Measurements from ENCODE around the gene YAP1. TPM values are rescaled to one million over a fixed set of nuclear protein-coding genes. Genes with fewer than 3 reads are reported as not detected.

Gene YAP1
- total RNA-seq, 2 donors from 2014 or later: 46.2 to 49.1 TPM

DNA sequence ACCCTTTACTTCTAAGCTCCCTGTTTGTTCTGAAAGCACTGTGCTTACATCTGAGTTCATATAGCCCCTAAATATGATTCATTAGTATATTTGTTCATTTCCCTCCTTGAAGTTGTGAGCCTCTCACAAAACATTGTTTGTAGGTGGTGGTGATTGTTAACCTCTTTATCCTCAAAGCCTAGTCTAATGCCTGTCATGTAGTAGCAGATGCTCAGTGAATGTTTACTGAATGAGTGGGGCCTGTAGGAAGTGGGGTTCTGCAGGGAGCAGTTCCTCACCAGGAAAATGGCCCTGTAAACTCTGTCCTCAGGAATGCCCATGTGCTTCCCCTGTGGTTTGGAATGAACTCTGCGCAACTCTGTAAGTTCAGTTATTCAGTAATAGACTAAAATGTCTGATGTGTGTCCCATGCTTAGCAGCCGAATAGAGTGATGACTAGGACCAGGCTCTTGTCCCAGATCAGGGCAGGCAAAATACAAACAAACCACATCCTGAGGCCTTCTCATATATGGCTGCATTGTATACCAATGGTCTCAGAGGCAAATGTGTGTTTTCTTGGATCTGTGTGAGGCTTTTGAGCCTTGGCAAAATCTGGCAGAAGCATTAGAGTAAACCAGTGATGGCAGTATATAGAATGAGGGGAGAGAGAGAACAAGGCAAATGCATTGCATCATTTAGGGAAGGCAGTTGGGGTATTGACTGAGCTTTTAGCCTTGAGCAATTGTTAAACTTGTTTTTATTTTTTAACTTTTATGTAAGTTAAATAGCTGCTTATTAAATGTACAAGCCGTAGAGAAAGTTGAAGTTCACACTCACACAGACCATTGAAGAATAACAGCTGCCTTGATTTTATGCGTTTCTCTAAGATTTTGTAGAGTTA is 115.7 kb downstream of the YAP1 start:
- DNase-seq: no peak
- ATAC-seq: no peak
- intact Hi-C loops (cut with DNase I, micrococcal nuclease): no loop called here

DNA sequence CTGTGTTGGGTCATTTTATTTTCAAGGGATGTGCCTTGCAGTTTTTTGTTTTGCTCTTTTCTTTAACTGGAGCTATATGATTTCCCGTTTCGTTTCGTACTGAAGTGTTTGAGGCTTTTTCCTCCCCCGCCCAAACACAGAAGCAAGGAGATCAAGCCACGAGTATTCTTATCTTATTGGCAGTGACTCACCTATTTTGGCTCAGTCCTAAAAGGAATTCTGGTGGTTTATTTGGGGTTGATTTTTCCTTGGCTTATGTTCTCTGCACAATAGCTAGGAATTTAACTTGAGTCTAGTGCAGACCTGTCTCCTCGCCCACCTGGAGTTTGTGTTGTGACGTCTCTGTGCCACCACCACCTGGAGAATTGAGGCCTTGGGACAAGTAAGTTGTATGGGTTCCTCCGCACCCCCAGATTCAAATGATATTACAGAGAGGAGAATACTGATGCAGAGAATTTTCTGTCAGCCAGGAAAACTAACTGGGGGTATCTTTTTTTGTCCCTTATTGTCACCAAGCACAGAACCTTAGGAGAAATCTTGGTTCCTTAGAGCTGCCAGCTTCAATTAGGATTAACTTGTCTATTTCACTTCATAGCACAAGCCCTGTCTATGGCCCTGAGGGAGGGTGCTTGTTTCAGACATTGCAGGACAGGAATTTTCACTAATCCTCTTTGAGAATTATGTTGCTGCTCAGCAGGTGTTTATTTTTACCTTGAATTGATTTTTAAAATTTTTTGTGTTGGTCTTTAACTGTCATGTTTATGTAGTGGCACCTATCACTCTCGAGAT is 116.6 kb downstream of the YAP1 start:
- ATAC-seq (peak; percentile 47), DNase-seq (no peak)
- intact Hi-C loops (cut with DNase I, micrococcal nuclease): no loop called here

- intact Hi-C loops (cut with DNase I, micrococcal nuclease): no loop called here
- ATAC-seq: peak; percentile 82
- no peak for DNase-seq
Observed at GRCh38 chr11:102229510-102230123, 119.4 kb downstream of the YAP1 start.

- intact Hi-C loops (cut with DNase I, micrococcal nuclease): no loop called here
- DNase-seq (no peak), ATAC-seq (no peak)
Observed at GRCh38 chr11:102230186-102230585, 119.9 kb downstream of the YAP1 start.

DNA sequence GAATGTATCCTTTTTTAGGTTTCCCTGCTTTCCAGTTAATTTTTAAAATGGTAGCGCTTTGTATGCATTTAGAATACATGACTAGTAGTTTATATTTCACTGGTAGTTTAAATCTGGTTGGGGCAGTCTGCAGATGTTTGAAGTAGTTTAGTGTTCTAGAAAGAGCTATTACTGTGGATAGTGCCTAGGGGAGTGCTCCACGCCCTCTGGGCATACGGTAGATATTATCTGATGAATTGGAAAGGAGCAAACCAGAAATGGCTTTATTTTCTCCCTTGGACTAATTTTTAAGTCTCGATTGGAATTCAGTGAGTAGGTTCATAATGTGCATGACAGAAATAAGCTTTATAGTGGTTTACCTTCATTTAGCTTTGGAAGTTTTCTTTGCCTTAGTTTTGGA is 120.7 kb downstream of the YAP1 start:
- intact Hi-C loops (cut with DNase I, micrococcal nuclease): no loop called here
- no peak for DNase-seq
- no peak for ATAC-seq

GRCh38 chr11:102234779-102235439 is 124.7 kb downstream of the YAP1 start:
- intact Hi-C loops (cut with DNase I, micrococcal nuclease): no loop called here
- ATAC-seq (no peak), DNase-seq (no peak)

- DNase-seq (no peak), ATAC-seq (no peak)
- intact Hi-C loops (cut with DNase I, micrococcal nuclease): no loop called here
Observed at GRCh38 chr11:102237096-102237735, 127.0 kb downstream of the YAP1 start.

DNA sequence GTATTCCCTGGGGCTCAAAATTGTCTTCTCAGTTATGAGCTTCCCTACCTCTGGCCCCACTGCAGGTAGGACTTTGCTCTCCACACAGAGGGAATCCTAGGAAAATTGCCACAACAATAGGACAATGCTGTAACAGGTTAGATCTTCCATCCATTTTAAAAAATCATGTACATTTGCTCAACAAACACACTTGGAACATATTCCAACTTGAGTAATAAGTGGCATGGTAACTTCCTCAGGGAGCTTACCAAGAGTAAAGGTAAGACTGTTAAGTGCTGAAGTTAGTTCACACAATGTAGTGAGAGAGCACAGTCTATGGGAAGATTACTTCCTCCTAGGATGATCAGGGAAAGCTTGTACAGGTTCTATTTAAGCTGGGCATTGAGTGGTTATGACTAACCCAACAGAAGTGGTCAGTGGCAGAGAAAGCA is 128.2 kb downstream of the YAP1 start:
- intact Hi-C loops (cut with DNase I, micrococcal nuclease): no loop called here
- DNase-seq: no peak

DNA sequence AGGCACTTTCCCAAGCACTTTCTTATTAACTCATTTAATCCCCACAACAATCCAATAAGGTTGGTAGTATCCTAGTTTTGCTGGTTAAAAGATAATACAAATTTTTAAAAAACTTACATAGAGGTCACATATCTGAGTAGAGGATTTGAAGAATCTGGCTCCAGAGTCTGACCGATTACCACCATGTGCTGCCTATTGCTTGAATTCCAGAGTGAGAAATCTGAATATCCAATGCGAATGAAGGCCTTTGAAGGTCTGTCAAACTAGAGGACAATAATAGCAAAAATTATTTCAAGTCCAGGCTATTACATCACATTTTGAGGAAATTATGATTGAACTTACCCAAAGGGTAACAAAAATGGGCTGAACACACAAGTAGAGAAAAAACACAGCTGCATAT is 129.2 kb downstream of the YAP1 start:
- intact Hi-C loops (cut with DNase I, micrococcal nuclease): no loop called here
- no peak for ATAC-seq
- no peak for DNase-seq

More for the DNA sequence above, 128.2 kb downstream of the YAP1 start:
- ATAC-seq: peak; percentile 77

DNA sequence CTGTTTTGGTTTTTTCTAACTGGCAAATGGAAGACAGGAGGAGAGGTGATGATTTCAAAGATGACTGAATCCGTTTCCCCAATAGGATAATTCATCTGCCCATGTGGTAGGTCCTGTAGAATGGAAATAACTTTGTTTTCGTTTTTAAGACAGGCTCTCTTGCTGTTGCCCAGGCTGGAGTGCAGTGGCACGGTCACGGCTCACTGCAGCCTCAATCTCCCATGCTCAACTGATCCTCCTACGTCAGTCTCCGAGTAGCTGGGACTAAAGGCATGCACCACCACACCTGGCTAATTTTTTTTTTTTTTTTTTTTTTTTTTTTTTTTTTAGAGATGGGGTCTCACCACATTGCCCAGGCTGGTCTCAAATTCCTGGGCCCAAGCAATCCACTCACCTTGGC is 129.7 kb downstream of the YAP1 start:
- intact Hi-C loops (cut with DNase I, micrococcal nuclease): no loop called here
- ATAC-seq: no peak

GRCh38 chr11:102240502-102240901 is 130.3 kb downstream of the YAP1 start:
- DNase-seq (no peak), ATAC-seq (no peak)
- intact Hi-C loops (cut with DNase I, micrococcal nuclease): no loop called here

More for the DNA sequence above, 129.7 kb downstream of the YAP1 start:
- DNase-seq: no peak

DNA sequence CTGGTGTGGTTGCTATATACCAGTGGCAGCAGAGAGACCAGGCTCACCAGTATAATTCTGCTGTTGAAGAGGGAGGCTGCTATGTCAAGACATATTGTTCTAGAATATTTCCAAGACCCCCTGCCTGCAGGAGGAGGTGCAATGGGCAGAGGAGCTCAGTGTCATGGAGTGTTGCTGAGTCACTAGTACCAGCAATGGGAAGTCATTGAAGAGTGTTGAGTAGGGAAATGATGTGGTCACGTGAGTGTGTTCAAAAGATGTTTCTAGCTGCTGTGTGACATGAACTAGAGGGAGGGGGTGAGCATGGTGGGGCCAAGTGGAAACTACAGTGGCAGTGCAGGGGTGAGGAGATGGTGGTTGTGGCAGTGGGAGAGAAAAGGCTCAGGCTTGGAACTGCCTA is 130.8 kb downstream of the YAP1 start:
- no peak for ATAC-seq
- intact Hi-C loops (cut with DNase I, micrococcal nuclease): no loop called here
- no peak for DNase-seq

GRCh38 chr11:102243399-102243884 is 133.2 kb downstream of the YAP1 start:
- no peak for DNase-seq
- ATAC-seq: no peak
- intact Hi-C loops (cut with DNase I, micrococcal nuclease): no loop called here

- ATAC-seq (no peak), DNase-seq (no peak)
- intact Hi-C loops (cut with DNase I, micrococcal nuclease): no loop called here
Observed at GRCh38 chr11:102244681-102245409, 134.6 kb downstream of the YAP1 start.

- no peak for DNase-seq
Observed at GRCh38 chr11:102251423-102251822, 141.2 kb downstream of the YAP1 start.

GRCh38 chr11:102252339-102252891 is 142.2 kb downstream of the YAP1 start:
- no peak for DNase-seq
- intact Hi-C loops (cut with DNase I, micrococcal nuclease): no loop called here

More at GRCh38 chr11:102251423-102251822, 141.2 kb downstream of the YAP1 start:
- intact Hi-C loops (cut with DNase I, micrococcal nuclease): no loop called here
- ATAC-seq: no peak

DNA sequence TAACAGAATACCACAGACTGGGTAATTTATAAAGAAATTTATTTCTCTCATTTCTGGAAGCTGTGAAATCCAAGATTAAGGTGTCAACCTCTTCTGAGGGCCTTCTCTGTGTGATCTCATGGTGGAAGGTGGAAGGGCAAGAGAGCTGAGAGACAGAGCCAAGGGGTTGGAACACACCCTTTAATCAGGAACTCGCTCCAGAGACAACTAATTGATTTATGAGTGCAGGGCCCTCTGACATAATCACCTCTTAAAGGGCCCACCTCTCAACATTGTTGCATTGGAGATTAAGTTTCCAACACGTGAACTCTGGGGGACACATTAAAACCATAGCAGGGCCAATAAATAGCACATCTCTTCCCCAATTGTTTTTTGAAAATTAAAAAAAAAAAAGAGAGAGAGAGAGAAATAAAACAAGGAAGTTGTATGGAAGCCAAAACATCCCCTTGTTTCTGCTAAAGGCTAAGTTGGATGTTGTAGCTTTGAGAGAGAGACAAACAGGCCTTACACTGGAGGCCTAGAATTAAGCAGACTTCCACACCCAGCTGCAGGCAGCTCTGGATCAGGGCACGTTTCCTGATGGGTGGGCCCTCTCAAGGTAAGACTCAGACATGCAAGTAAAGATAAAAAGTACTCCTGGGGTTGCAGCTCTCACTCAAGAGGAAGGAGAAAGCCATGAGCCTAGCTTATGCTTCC is 142.9 kb downstream of the YAP1 start:
- ATAC-seq: peak; percentile 89
- peak; percentile 26 to 58 for DNase-seq
- intact Hi-C loops (cut with DNase I, micrococcal nuclease): no loop called here

More at GRCh38 chr11:102252339-102252891, 142.2 kb downstream of the YAP1 start:
- no peak for ATAC-seq

All from left colon (tissue), 2 donors.